HG03139 (cell line): ENCODE data around the gene MLLT3.

ENCODE experiments used
- ATAC-seq: cut with Tn5 transposase; IDR thresholded peaks from one replicate; pipeline ENCODE4 v1.9.1; 2021; ENCODE audit not compliant: unreplicated experiment

The MLLT3 gene

GRCh38 chr9:20559231-20559890, 62.9 kb downstream of the MLLT3 start:
- ATAC-seq: no peak

GRCh38 chr9:20558566-20559016, 63.7 kb downstream of the MLLT3 start:
- ATAC-seq: no peak

- ATAC-seq: no peak
Measured at GRCh38 chr9:20557890-20558565, 64.3 kb downstream of the MLLT3 start.

GRCh38 chr9:20557285-20557684, 65.0 kb downstream of the MLLT3 start:
- no peak for ATAC-seq

GRCh38 chr9:20553558-20554149, 68.6 kb downstream of the MLLT3 start:
- no peak for ATAC-seq

- no peak for ATAC-seq
Measured at GRCh38 chr9:20552874-20553557, 69.3 kb downstream of the MLLT3 start.

- ATAC-seq: peak; percentile 73
Measured at GRCh38 chr9:20551835-20552234, 70.5 kb downstream of the MLLT3 start.

- no peak for ATAC-seq
Measured at GRCh38 chr9:20551236-20551635, 71.1 kb downstream of the MLLT3 start.

- ATAC-seq: no peak
Measured at GRCh38 chr9:20550326-20550725, 72.0 kb downstream of the MLLT3 start.

GRCh38 chr9:20549053-20549452, 73.2 kb downstream of the MLLT3 start:
- ATAC-seq: no peak

- ATAC-seq: no peak
Measured at GRCh38 chr9:20545023-20545622, 77.2 kb downstream of the MLLT3 start.

GRCh38 chr9:20540169-20540863, 82.0 kb downstream of the MLLT3 start:
- ATAC-seq: no peak

GRCh38 chr9:20538956-20539355, 83.3 kb downstream of the MLLT3 start:
- ATAC-seq: no peak

- ATAC-seq: no peak
Measured at GRCh38 chr9:20538092-20538491, 84.2 kb downstream of the MLLT3 start.

- no peak for ATAC-seq
Measured at GRCh38 chr9:20537294-20537693, 85.0 kb downstream of the MLLT3 start.

- no peak for ATAC-seq
Measured at GRCh38 chr9:20532584-20532983, 89.7 kb downstream of the MLLT3 start.

GRCh38 chr9:20529837-20530236, 92.5 kb downstream of the MLLT3 start:
- no peak for ATAC-seq

- no peak for ATAC-seq
Measured at GRCh38 chr9:20528253-20528652, 94.0 kb downstream of the MLLT3 start.

GRCh38 chr9:20526500-20527319, 95.6 kb downstream of the MLLT3 start:
- peak; percentile 82 for ATAC-seq

GRCh38 chr9:20524776-20525175, 97.5 kb downstream of the MLLT3 start:
- no peak for ATAC-seq
